AML-193 (cell line): ENCODE data around the gene PLCXD3.

Experiments used
- DNase-seq, 2 experiments: peaks; one replicate each; lab custom pipeline; 2025; lab: John Stamatoyannopoulos, UW

Gene PLCXD3

GRCh38 chr5:41413074-41413473 lies 97.3 kb downstream of the PLCXD3 start:
- no peak for DNase-seq

GRCh38 chr5:41412496-41412895 lies 97.9 kb downstream of the PLCXD3 start:
- DNase-seq, result no peak

- DNase-seq, result peak in 1 of 2 experiments; percentile 10
Observed at GRCh38 chr5:41410737-41411136, 99.7 kb downstream of the PLCXD3 start.

GRCh38 chr5:41410307-41410706 lies 100.1 kb downstream of the PLCXD3 start:
- no peak for DNase-seq

GRCh38 chr5:41408676-41409443 lies 101.5 kb downstream of the PLCXD3 start:
- DNase-seq, result no peak

GRCh38 chr5:41406936-41407335 lies 103.5 kb downstream of the PLCXD3 start:
- DNase-seq, result no peak

- DNase-seq, result no peak
Observed at GRCh38 chr5:41406424-41406823, 104.0 kb downstream of the PLCXD3 start.

- no peak for DNase-seq
Observed at GRCh38 chr5:41404757-41405156, 105.6 kb downstream of the PLCXD3 start.

- no peak for DNase-seq
Observed at GRCh38 chr5:41403846-41404245, 106.6 kb downstream of the PLCXD3 start.

GRCh38 chr5:41402845-41403244 lies 107.6 kb downstream of the PLCXD3 start:
- DNase-seq, result no peak

GRCh38 chr5:41399839-41400238 lies 110.6 kb downstream of the PLCXD3 start:
- no peak for DNase-seq

GRCh38 chr5:41392016-41392415 lies 118.4 kb downstream of the PLCXD3 start:
- DNase-seq, result no peak

- DNase-seq, result no peak
Observed at GRCh38 chr5:41374631-41375030, 135.8 kb downstream of the PLCXD3 start.

GRCh38 chr5:41373230-41373629 lies 137.2 kb downstream of the PLCXD3 start:
- DNase-seq, result no peak

- DNase-seq, result no peak
Observed at GRCh38 chr5:41371738-41372137, 138.7 kb downstream of the PLCXD3 start.

- DNase-seq, result no peak
Observed at GRCh38 chr5:41370482-41370881, 139.9 kb downstream of the PLCXD3 start.

- no peak for DNase-seq
Observed at GRCh38 chr5:41369799-41370198, 140.6 kb downstream of the PLCXD3 start.

GRCh38 chr5:41368158-41368557 lies 142.2 kb downstream of the PLCXD3 start:
- no peak for DNase-seq

GRCh38 chr5:41365369-41365768 lies 145.0 kb downstream of the PLCXD3 start:
- no peak for DNase-seq

GRCh38 chr5:41364346-41364745 lies 146.1 kb downstream of the PLCXD3 start:
- DNase-seq, result no peak

- no peak for DNase-seq
Observed at GRCh38 chr5:41363343-41363986, 146.9 kb downstream of the PLCXD3 start.

GRCh38 chr5:41356786-41357185 lies 153.6 kb downstream of the PLCXD3 start:
- no peak for DNase-seq

- DNase-seq, result no peak
Observed at GRCh38 chr5:41349846-41350245, 160.6 kb downstream of the PLCXD3 start.

GRCh38 chr5:41347569-41347968 lies 162.8 kb downstream of the PLCXD3 start:
- DNase-seq, result no peak
